Gastroesophageal sphincter (tissue), 3 donors: Measurements from ENCODE around the gene TOX2.

Experiments used
- POLR2A ChIP-seq, 2 donors: fragments of 450-650 bp; IDR thresholded peaks; one replicate each; pipeline ENCODE4 v1.6.1; 2017; ENCODE audit warnings: antibody characterized with exemption in 2 of 2, mild to moderate bottlenecking in 2 of 2, moderate library complexity in 1 of 2
- POLR2AphosphoS5 ChIP-seq: sonication (generic); formaldehyde crosslinking; IDR thresholded peaks from one replicate; pipeline ENCODE4 v1.6.1; 2017; ENCODE audit warnings: antibody characterized with exemption
- TF ChIP-seq, protein P1 (sequence below), 4 experiments: fragments of 200-600 bp in 2 of 4; fragments of 450-650 bp in 2 of 4; sonication (generic) in 1 of 4; IDR thresholded peaks; one replicate each; pipeline ENCODE4 v1.5.1; 2017 to 2019; ENCODE audit warnings: antibody characterized with exemption in 4 of 4, mild to moderate bottlenecking in 2 of 4, moderate library complexity in 2 of 4

GRCh38 chr20:44012466-44013226 lies 98.0 kb downstream of the TOX2 start:
- TF ChIP-seq POLR2AphosphoS5 (no peak), POLR2A (IDR thresholded peaks at IDR 0.05) (no peak)
- TF ChIP-seq, protein P1, sequence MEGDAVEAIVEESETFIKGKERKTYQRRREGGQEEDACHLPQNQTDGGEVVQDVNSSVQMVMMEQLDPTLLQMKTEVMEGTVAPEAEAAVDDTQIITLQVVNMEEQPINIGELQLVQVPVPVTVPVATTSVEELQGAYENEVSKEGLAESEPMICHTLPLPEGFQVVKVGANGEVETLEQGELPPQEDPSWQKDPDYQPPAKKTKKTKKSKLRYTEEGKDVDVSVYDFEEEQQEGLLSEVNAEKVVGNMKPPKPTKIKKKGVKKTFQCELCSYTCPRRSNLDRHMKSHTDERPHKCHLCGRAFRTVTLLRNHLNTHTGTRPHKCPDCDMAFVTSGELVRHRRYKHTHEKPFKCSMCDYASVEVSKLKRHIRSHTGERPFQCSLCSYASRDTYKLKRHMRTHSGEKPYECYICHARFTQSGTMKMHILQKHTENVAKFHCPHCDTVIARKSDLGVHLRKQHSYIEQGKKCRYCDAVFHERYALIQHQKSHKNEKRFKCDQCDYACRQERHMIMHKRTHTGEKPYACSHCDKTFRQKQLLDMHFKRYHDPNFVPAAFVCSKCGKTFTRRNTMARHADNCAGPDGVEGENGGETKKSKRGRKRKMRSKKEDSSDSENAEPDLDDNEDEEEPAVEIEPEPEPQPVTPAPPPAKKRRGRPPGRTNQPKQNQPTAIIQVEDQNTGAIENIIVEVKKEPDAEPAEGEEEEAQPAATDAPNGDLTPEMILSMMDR (IDR thresholded peaks at IDR 0.05): no peak
